ENCODE measurements around the gene THOC2.
"Not testable (repeated sequence)": the region's sequence is repeated elsewhere in the genome, so short reads cannot be mapped to it uniquely, and the experiment has no call there.

The THOC2 gene

DNA sequence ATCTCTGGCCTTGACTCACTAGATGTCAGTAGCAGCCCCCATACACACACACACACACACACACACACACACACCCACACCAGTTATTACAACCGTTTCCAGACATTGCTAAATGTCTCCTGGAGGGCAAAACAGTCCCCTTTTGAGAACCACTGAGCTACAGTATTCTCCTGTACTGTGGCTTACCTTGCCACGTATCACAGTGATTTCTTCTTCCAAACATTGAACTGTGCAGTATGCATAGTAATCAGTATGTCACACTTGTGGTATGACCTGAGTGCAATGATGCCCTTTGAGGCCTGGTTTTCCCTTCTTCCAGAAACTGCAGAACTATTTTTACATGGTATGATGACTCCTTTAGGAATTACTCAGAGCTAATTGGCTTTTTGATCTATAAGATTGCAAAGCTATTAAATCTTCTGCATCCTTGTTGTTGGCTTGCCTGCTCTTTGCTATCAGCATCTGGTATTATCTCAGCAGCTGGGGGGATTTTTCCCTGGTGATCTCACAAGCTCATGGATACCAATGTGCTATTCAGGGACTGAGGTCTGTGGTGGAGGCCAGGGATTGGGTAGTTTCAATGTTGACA is 3.6 kb upstream of the THOC2 start:
- DNase-seq = no peak

- not testable (repeated sequence) for DNase-seq
Observed at GRCh38 chrX:123735137-123735536, 2.3 kb upstream of the THOC2 start.

GRCh38 chrX:123734079-123734478 is 1.2 kb upstream of the THOC2 start:
- not testable (repeated sequence) for DNase-seq

- peak; percentile 69 for DNase-seq
Observed at GRCh38 chrX:123731987-123732669, 724 bp downstream of the THOC2 start.

DNA sequence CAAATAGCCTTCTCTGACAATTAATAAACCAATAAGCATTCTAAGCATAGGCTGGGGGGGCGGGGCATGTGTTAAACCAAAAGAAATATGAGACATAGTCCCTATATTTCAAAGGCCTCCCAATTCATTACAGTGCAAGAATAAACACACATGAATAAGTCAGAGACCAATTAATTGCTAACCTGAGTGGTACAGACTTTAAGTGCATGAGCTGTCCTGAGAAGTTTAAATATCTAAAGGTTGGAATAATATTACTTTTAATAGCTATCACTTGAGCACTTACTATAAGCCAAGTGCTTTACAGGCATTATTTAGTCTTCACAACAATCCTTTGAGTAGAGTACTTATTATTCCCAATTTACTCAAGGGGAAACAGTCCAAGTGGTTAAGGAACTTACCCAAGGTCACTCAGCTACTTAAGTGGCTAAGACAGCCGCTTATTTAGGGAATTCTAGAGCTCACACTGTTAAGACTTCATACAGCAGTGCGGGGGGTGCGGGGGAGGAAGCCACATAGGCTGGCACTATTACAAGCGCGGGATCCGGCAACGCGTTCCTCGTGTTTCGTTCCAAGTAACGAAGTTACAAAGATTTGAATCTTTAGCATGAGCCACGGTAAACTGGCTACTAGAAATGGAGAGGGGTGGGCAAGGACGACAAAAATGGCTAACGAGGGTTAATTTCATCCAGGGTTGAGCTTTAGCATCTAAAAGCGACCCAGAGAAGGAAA is 1.4 kb downstream of the THOC2 start:
- peak; percentile 65 for DNase-seq

- no peak for DNase-seq
Observed at GRCh38 chrX:123728554-123728953, 4.3 kb downstream of the THOC2 start.

DNA sequence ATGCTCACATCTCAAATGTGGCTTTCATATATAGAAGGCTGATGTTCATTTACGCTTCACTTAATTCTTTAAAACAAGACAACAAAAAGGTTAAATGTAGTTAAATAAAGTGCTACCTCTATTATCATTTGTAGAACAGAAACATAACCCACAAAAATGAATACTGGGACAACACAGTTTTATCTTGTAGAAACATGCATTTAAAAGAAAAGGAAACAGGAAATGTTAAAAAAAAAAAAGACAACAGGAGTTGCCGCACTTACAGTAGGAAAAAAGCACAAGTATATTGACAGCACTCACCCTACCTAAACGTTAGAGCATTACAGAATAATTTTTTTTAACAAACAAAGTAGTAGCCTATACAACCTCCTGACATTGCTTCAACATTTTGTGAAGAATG is 4.8 kb downstream of the THOC2 start:
- no peak for DNase-seq

DNA sequence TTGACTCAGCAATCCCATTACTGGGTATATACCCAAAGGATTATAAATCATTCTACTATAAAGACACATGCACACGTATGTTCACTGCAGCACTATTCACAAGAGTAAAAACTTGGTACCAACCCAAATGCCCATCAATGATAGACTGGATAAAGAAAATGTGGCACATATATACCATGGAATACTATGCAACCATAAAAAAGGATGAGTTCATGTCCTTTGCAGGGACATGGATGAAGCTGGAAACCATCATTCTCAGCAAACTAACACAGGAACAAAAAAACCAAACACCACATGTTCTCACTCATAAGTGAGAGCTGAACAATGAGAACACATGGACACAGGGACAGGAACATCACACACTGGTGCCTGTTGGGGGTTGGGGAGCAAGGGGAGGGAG is 10.7 kb downstream of the THOC2 start:
- DNase-seq = not testable (repeated sequence)

DNA sequence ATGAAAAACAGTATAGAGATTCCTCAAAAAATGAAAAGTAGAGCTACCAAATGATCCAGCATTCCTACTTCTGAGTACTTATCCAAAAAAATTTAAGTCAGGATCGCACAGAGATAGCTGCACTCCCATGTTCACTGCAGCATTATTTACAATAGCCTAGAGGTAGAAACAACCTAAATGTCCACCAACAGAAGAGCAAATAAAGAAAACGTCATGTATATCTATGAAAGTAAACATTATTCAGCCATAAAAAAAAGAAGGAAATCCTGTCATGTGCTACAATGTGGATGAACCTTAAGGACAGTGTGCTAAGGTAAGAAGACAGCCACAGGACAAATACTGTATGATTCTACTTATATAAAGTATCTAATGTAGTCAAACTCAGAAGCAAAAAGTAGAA is 12.4 kb downstream of the THOC2 start:
- no peak for DNase-seq

DNA sequence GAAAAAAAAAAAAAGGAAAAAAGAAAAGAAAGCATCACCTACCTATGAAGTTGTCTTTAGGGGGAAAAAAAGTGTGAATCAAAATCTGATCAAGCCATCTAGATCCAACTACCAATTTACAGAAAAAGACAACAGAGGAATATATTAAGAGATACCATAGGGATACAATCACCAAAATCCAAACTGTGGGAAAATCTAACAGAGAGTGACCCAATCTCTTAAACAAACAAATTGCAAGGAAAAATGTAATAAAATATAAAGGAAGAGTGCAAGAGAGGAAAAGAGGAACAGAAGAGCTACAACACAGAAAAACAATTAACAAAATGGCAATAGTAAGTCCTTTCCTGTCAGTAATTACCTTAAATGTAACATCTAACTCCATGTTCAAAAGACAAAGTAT is 19.0 kb downstream of the THOC2 start:
- no peak for DNase-seq

DNA sequence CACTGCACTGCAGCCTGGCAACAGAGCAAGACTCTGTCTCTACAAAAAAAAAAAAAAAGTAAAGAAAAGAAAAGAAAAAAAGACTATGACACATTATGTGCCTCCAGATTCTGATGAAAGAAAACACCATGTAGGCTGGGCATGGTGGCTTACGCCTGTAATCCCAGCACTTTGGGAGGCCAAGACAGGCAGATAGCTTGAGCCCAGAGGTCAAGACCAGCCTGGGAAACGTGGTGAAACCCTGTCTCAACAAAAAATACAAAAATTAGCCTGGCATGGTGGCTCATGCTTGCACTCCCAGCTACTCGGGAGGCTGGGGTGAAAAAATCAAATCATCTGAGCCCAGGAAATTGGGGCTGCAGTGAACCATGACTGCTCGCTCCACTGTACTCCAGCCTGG is 19.4 kb downstream of the THOC2 start:
- no peak for DNase-seq

- DNase-seq = not testable (repeated sequence)
Observed at GRCh38 chrX:123711201-123711600, 21.7 kb downstream of the THOC2 start.

GRCh38 chrX:123704781-123705180 is 28.1 kb downstream of the THOC2 start:
- no peak for DNase-seq

GRCh38 chrX:123698979-123699520 is 33.8 kb downstream of the THOC2 start:
- DNase-seq = no peak

- no peak for DNase-seq
Observed at GRCh38 chrX:123696334-123696733, 36.5 kb downstream of the THOC2 start.

DNA sequence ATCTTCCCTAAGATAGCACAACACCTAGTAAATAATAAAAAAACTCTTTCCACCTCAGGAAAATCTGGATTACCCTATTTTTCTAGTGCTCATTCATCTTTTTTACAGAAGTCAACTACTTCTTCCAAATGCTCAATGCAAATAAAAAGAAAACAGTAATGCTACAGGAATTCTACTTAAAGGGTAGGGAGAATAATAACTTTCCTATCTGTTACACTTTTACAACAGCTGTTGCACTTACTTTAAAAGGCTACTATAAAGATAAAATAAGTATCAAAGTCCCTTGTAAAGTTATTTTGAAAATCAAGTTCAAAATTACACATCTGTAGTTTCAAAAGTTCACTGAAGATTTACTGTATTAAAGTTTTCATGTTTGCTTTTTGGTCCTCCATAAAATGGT is 37.6 kb downstream of the THOC2 start:
- DNase-seq = no peak

GRCh38 chrX:123691776-123692175 is 41.1 kb downstream of the THOC2 start:
- no peak for DNase-seq

GRCh38 chrX:123688524-123688923 is 44.3 kb downstream of the THOC2 start:
- no peak for DNase-seq

- DNase-seq = no peak
Observed at GRCh38 chrX:123685232-123685631, 47.6 kb downstream of the THOC2 start.

- DNase-seq = no peak
Observed at GRCh38 chrX:123682186-123682585, 50.7 kb downstream of the THOC2 start.

GRCh38 chrX:123679733-123680460 is 53.0 kb downstream of the THOC2 start:
- DNase-seq = not testable (repeated sequence)

DNA sequence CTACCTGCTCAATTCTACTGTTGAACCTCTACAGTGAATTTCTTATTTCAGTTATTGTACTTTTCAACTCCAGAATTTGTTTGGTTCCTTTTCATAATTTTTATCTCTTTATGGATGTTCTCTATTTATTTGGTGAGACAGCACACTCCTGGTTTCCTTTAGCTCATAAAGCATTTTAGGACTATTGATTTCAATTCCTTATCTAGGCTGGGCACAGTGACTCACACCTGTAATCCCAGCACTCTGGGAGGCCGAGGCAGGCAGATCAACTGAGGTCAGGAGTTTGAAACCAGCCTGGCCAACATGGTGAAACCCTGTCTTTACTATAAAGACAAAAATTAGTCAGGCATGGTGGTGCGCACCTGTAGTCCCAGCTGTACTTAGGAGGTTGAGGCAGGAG is 57.7 kb downstream of the THOC2 start:
- no peak for DNase-seq

DNA sequence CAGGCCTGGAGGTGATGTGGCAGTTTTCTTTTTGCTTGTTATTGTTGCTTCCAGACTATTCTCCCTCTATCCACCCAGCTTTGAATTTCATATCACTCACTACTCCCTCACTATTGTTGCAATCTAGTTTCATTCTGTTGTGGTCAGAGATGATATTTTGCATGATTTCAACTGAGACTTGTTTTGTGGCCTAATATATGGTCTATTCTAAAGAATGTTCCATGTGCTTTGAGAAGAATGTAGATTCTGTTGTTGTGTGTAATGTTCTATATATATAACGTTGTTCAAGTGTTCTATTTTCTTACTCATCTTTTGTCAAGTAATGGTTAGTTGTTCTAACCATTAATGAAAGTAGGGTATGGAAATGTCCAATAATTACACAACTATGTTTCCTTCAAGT is 59.0 kb downstream of the THOC2 start:
- no peak for DNase-seq

All from activated effector memory CD4-positive, alpha-beta T cell treated with anti-CD3 and anti-CD28 coated beads, Interleukin-2, amount 50 U/mL, for 16 hours (primary cell).